Measurements from ENCODE around the gene OR10AD1. TPM values are rescaled to one million over a fixed set of nuclear protein-coding genes. Genes with fewer than 3 reads are reported as not detected.

OR10AD1 gene
- total and polyA plus RNA-seq, 9 of the 15 experiments (the other 6 are each of a cell fraction or from before 2014, with no cell fraction given) = not detected

DNA sequence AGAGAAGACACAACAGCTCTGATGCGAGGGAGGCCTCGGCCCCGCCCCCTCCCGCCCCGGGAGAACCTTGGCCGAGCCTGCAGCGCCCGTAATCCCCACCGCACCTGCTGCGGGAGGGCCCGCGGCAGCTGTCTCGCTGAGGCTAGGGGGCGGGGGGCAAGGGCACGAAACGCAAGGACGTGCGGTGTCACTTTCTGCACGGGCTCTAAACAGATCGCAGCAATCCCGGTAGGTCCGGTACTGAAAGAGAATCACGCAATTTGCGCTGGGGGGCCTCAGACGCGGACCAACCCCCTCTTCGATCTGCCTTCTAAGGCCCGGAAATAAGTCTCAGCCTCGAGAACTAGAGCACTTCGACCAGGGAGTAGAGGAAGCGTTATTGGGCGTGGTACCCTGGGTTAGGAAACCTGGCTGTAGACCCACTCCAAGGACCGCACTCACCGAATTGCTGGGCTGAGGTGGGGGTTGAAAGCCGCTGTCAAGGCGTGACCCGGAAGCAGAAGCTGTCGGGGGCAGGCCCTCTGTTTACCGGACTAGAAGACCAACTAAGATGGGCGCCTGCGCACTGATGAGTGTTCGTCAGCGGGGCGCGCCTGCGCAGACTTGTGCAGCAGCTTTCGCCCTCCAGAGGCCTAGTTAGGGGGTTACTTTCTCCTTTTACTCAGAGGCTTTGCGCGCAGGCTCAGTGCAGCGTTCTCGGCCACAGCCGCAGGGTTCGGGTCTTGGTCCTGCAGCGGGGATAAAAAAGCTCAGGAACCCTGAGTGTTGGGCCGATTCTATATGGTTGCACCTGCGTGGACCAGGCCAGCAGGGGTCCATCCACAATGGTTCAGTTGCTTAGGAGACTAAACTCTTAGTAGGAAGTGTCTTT lies 45.8 kb downstream of the OR10AD1 start, which contains the start of gene ASB8 (continued):
- TF ChIP-seq ZBTB40 (IDR thresholded peaks at IDR 0.05) (peak; percentile 93), ZBTB40 (CRISPR knock-in tag; IDR thresholded peaks at IDR 0.05) (no peak), MXI1 (IDR thresholded peaks at IDR 0.05; ENCODE audit: low read depth, low read length) (no peak), PHF8 (IDR thresholded peaks at IDR 0.05; ENCODE audit: borderline replicate concordance, low read length) (peak; percentile 74; the same call in 1 of the 2 replicates), SRSF1 (IDR thresholded peaks at IDR 0.05; ENCODE audit: low read depth, low read length) (no peak), KLF16 (IDR thresholded peaks at IDR 0.05) (no peak), ZKSCAN3 (CRISPR knock-in tag; IDR thresholded peaks at IDR 0.05) (no peak), TAF7 (tag; IDR thresholded peaks at IDR 0.05) (no peak), KDM5B (IDR thresholded peaks at IDR 0.05; ENCODE audit: insufficient replicate concordance, low read depth, low read length) (peak; percentile 44), POLR2B (IDR thresholded peaks at IDR 0.05; ENCODE audit: low read depth, partially characterized antibody) (peak; percentile 50), L3MBTL2 (IDR thresholded peaks at IDR 0.05) (no peak), FOXM1 (IDR thresholded peaks at IDR 0.05; ENCODE audit: low read depth) (no peak), FOXM1 (CRISPR knock-in tag; IDR thresholded peaks at IDR 0.05; ENCODE audit: low read depth) (0 out of 2 replicates have a peak, but pooled peaks have one; percentile 70), ZNF561 (CRISPR knock-in tag; conservative IDR thresholded peaks at IDR 0.05) (no peak), CBFB (CRISPR knock-in tag; IDR thresholded peaks at IDR 0.05) (no peak), ZFPM2 (CRISPR knock-in tag; IDR thresholded peaks at IDR 0.05) (no peak)
- TF ChIP-seq, protein P1, sequence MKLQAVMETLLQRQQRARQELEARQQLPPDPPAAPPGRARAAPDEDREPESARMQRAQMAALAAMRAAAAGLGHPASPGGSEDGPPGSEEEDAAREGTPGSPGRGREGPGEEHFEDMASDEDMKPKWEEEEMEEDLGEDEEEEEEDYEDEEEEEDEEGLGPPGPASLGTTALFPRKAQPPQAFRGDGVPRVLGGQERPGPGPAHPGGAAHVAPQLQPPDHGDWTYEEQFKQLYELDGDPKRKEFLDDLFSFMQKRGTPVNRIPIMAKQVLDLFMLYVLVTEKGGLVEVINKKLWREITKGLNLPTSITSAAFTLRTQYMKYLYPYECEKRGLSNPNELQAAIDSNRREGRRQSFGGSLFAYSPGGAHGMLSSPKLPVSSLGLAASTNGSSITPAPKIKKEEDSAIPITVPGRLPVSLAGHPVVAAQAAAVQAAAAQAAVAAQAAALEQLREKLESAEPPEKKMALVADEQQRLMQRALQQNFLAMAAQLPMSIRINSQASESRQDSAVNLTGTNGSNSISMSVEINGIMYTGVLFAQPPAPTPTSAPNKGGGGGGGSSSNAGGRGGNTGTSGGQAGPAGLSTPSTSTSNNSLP (IDR thresholded peaks at IDR 0.05; ENCODE audit: borderline replicate concordance, low read depth, low read length) = no peak

Measured in K562 (cell line).